Nephron progenitor cell (in vitro differentiated cells): ENCODE data around the gene LONP2.
"Not testable (repeated sequence)": the region's sequence is repeated elsewhere in the genome, so short reads cannot be mapped to it uniquely, and the experiment has no call there.

Experiments
- DNase-seq: peaks from one replicate; pipeline ENCODE4 v3.0.0; 2021
- H3K27ac Mint-ChIP-seq: 2 replicates; pipeline ENCODE4 v1.8.0; 2021; ENCODE audit warnings: mild to moderate bottlenecking, moderate library complexity, mixed read lengths
- H3K27me3 Mint-ChIP-seq: 2 replicates; pipeline ENCODE4 v1.8.0; 2021; ENCODE audit warnings: mild to moderate bottlenecking, low read depth, mixed read lengths; ENCODE audit not compliant: poor library complexity
- H3K36me3 Mint-ChIP-seq: 2 replicates; pipeline ENCODE4 v1.8.0; 2021; ENCODE audit warnings: low read depth, mixed read lengths
- H3K4me1 Mint-ChIP-seq: 2 replicates; pipeline ENCODE4 v1.8.0; 2021; ENCODE audit warnings: mixed read lengths
- H3K4me3 Mint-ChIP-seq: 2 replicates; pipeline ENCODE4 v1.8.0; 2021; ENCODE audit warnings: mild to moderate bottlenecking, moderate library complexity, mixed read lengths
- H3K9me3 Mint-ChIP-seq: 2 replicates; pipeline ENCODE4 v1.8.0; 2021; ENCODE audit warnings: mild to moderate bottlenecking, moderate library complexity, mixed read lengths
- TF ChIP-seq, protein P1 (sequence below): fragments of 200-600 bp; sonication (generic); IDR thresholded peaks from 2 replicates; pipeline ENCODE4 v1.5.0; 2021; ENCODE audit warnings: antibody characterized with exemption

LONP2 gene

GRCh38 chr16:48299471-48299870 is 55.4 kb downstream of the LONP2 start:
- no peaks in the 10 kb centered on the region for H3K4me1 Mint-ChIP-seq
- DNase-seq = no peak
- peaks cover 77% of the 10 kb centered on the region for H3K36me3 Mint-ChIP-seq
- no peak overlapping the region for H3K4me3 Mint-ChIP-seq
- TF ChIP-seq, protein P1, sequence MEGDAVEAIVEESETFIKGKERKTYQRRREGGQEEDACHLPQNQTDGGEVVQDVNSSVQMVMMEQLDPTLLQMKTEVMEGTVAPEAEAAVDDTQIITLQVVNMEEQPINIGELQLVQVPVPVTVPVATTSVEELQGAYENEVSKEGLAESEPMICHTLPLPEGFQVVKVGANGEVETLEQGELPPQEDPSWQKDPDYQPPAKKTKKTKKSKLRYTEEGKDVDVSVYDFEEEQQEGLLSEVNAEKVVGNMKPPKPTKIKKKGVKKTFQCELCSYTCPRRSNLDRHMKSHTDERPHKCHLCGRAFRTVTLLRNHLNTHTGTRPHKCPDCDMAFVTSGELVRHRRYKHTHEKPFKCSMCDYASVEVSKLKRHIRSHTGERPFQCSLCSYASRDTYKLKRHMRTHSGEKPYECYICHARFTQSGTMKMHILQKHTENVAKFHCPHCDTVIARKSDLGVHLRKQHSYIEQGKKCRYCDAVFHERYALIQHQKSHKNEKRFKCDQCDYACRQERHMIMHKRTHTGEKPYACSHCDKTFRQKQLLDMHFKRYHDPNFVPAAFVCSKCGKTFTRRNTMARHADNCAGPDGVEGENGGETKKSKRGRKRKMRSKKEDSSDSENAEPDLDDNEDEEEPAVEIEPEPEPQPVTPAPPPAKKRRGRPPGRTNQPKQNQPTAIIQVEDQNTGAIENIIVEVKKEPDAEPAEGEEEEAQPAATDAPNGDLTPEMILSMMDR = no peak
- no peaks in the 10 kb centered on the region for H3K9me3 Mint-ChIP-seq
- no peak overlapping the region for H3K27ac Mint-ChIP-seq
- H3K27me3 Mint-ChIP-seq = no peaks in the 10 kb centered on the region

GRCh38 chr16:48300391-48300856 is 56.3 kb downstream of the LONP2 start:
- Mint-ChIP-seq H3K36me3 (peaks cover 80% of the 10 kb centered on the region), H3K27me3 (no peaks in the 10 kb centered on the region), H3K9me3 (no peaks in the 10 kb centered on the region), H3K27ac (no peak overlapping the region), H3K4me3 (no peak overlapping the region), H3K4me1 (no peaks in the 10 kb centered on the region)
- TF ChIP-seq, protein P1 = no peak
- DNase-seq = no peak

DNA sequence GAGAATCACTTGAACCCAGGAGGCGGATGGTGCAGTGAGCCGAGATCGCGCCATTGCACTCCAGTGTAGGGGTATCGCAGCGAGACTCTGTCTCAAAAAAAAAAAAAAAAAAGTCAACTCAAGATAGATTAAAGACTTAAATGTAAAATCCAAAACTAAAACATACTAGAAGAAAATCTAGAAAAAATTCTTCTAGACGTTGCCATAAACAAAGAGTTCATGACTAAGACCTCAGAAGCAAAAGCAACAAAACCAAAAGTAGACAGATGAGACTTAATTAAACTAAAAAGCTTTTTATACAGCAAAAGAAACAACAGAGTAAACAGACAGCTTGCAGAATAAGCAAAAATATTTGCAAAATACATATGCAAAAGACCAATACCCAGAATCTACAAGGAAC is 64.4 kb downstream of the LONP2 start:
- H3K4me1 Mint-ChIP-seq = no peaks in the 10 kb centered on the region
- H3K27ac Mint-ChIP-seq = no peak overlapping the region
- TF ChIP-seq, protein P1 = no peak
- no peak overlapping the region for H3K4me3 Mint-ChIP-seq
- H3K27me3 Mint-ChIP-seq = peaks cover 4% of the 10 kb centered on the region
- H3K36me3 Mint-ChIP-seq = peaks cover 93% of the 10 kb centered on the region
- no peak for DNase-seq
- H3K9me3 Mint-ChIP-seq = peaks cover 65% of the 10 kb centered on the region

DNA sequence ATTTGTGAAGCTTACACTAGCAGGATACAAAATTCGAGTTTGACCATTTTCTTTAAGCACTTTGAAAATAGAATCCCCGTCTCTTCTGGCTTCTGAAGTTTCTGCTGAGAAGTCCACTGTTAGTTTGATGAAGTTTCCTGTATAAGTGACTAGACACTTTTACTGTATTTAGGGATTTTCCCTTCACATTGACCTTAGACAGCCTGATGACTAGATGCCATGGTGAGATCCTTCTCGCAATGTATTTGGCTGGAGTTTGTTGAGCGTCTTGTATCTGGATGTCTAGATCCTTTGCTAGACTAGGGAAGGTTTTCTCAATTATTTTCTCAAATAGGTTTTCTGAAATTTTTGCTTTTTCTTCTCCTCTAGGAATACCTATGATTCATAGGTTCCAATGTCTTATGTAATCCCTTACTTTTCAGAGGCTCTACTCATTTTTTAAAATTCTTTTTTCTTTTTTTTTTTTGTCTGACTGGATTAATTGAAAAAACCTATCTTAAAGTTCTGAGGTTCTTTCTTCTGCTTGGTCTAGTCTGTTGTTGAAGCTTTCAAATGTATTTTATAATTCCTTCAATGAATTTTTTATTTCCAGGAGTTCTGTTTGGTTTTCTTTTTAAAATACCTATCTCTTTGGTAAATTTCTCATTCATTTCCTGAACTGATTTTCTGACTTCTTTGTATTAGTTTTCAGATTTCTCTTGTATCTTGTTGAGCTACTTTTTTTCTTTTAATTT is 67.0 kb downstream of the LONP2 start:
- peaks cover 78% of the 10 kb centered on the region for H3K9me3 Mint-ChIP-seq
- peaks cover 96% of the 10 kb centered on the region for H3K36me3 Mint-ChIP-seq
- no peak for DNase-seq
- TF ChIP-seq, protein P1 = no peak
- no peak overlapping the region for H3K4me3 Mint-ChIP-seq
- no peaks in the 10 kb centered on the region for H3K4me1 Mint-ChIP-seq
- H3K27ac Mint-ChIP-seq = no peak overlapping the region
- peaks cover 4% of the 10 kb centered on the region for H3K27me3 Mint-ChIP-seq

DNA sequence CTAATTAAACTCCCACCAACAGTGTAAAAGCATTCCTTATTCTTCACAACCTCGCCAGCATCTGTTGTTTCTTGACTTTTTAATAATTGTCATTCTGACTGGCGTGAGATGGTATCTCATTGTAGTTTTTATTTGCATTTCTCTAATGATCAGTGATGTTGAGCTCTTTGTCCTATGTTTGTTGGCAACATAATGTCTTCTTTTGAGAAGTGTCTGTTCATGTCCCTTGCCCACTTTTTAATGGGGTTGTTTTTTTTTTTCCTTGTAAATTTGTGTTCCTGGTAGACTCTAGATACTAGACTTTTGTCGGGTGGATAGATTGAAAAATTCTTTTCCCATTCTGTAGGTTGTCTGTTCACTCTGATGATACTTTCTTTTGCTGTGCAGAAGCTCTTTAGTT is 69.8 kb downstream of the LONP2 start:
- not testable (repeated sequence) for H3K27me3 Mint-ChIP-seq, H3K4me3 Mint-ChIP-seq, H3K27ac Mint-ChIP-seq, DNase-seq, H3K4me1 Mint-ChIP-seq
- Mint-ChIP-seq H3K9me3 (peaks cover 60% of the 10 kb centered on the region), H3K36me3 (peaks cover 92% of the 10 kb centered on the region)

- DNase-seq = no peak
- Mint-ChIP-seq H3K4me3 (no peak overlapping the region), H3K27me3 (peaks cover 3% of the 10 kb centered on the region), H3K36me3 (peaks cover 63% of the 10 kb centered on the region), H3K9me3 (peaks cover 29% of the 10 kb centered on the region), H3K4me1 (no peaks in the 10 kb centered on the region), H3K27ac (no peak overlapping the region)
- TF ChIP-seq, protein P1 = no peak
These were observed 72.9 kb downstream of the LONP2 start for GRCh38 chr16:48317026-48317425.
